ENCODE data around the gene NLRP8. TPM values are rescaled to one million over a fixed set of nuclear protein-coding genes. Genes with fewer than 3 reads are reported as not detected.

NLRP8 gene
- total and polyA plus RNA-seq, 2 of the 4 experiments (the other 2 are of a cell fraction): not detected

- no peak for TF ChIP-seq CHD1 (IDR thresholded peaks at IDR 0.05; ENCODE audit: low read depth, low read length)
- no peak for TF ChIP-seq ELK1 (IDR thresholded peaks at IDR 0.05; ENCODE audit: borderline replicate concordance, low read depth, low read length)
- H3K36me3 ChIP-seq (ENCODE audit: control insufficient read depth, insufficient read depth, low read length): no peaks in the 10 kb centered on the region
Observed at GRCh38 chr19:55898911-55899310, 48.7 kb upstream of the NLRP8 start.

More at GRCh38 chr19:55898911-55899310, 48.7 kb upstream of the NLRP8 start:
- Histone ChIP-seq H3K56ac (ENCODE audit: extremely low read depth, insufficient read depth, low read length) (no peak overlapping the region), H4K5ac (ENCODE audit: low read depth, low read length) (no peak overlapping the region), H3K18ac (ENCODE audit: low read depth, low read length) (no peak overlapping the region), H4K91ac (ENCODE audit: insufficient read depth, low read depth, low read length) (no peak overlapping the region), H2AK5ac (ENCODE audit: low read depth, low read length) (no peak overlapping the region), H4K8ac (ENCODE audit: low read depth in 2 of 2, low read length in 2 of 2) (no peak overlapping the region), H2AFZ (replicated peaks; ENCODE audit: low read length, poor library complexity) (no peak overlapping the region), H3K4me1 (ENCODE audit: control insufficient read depth, insufficient read depth, low read length) (no peaks in the 10 kb centered on the region), H3K4me3 (ENCODE audit: insufficient read depth, low read depth, low read length) (no peak overlapping the region), H3K79me1 (ENCODE audit: low read depth in 1 of 2, low read length in 2 of 2) (no peaks in the 10 kb centered on the region), H2AK9ac (replicated peaks; ENCODE audit: low read depth, low read length, poor library complexity) (no peak overlapping the region), H3K14ac (replicated peaks; ENCODE audit: low read depth, low read length) (no peak overlapping the region), H3K23ac (ENCODE audit: low read depth, low read length) (no peak overlapping the region), H2BK120ac (ENCODE audit: low read depth, low read length) (no peak overlapping the region), H3K27ac (ENCODE audit: insufficient read depth, low read length) (no peak overlapping the region), H3K9me1 (ENCODE audit: insufficient read depth, low read length) (no peaks in the 10 kb centered on the region), H2BK5ac (ENCODE audit: low read depth, low read length, poor library complexity, severe bottlenecking) (no peak overlapping the region), H3K27me3 (ENCODE audit: control insufficient read depth, insufficient read depth, low read length) (no peaks in the 10 kb centered on the region), H3K4me2 (ENCODE audit: low read depth, low read length) (no peak overlapping the region), H2BK20ac (ENCODE audit: low read depth, low read length) (no peak overlapping the region), H3K9ac (ENCODE audit: low read depth, low read length) (no peak overlapping the region), H4K20me1 (ENCODE audit: insufficient read depth, low read length) (no peaks in the 10 kb centered on the region), H2BK15ac (ENCODE audit: low read depth, low read length) (no peak overlapping the region), H3K9me3 (ENCODE audit: control insufficient read depth, insufficient read depth, low read length) (peaks cover 45% of the 10 kb centered on the region), H3K4ac (ENCODE audit: low read depth, low read length) (no peak overlapping the region)
- ATAC-seq (ENCODE audit: low read depth) (no peak), DNase-seq (no peak)
- intact Hi-C loops (cut with micrococcal nuclease): no loop called here
- dilution Hi-C loops (cut with HindIII; ENCODE audit: low sequenced_read_pairs, unreplicated experiment): no loop called here
- no TSS peak for BruUV-seq (replicated peaks)
- in situ Hi-C loops (cut with MboI; ENCODE audit: low sequenced_read_pairs): no loop called here
- WGBS, 2 experiments (ENCODE audit: extremely low coverage in 2 of 2, insufficient read length in 1 of 2): 80% methylated on average over 2 of the region's 12 CpGs; no CpG with 5 or more reads in 1 of the 2 experiments
- ChIA-PET POLR2A (ENCODE audit: unreplicated experiment) (no interaction called here), CTCF (no interaction called here)
